Measurements from ENCODE around the gene ZNF777.
A peak's percentile ranks its signal among the peaks of the same experiment; 100 is the strongest.

Gene ZNF777

GRCh38 chr7:149463500-149464161, 2.8 kb upstream of the ZNF777 start:
- no peak for TF ChIP-seq ZFX (IDR thresholded peaks at IDR 0.05)
- no peak for TF ChIP-seq CTCF (conservative IDR thresholded peaks at IDR 0.05)
- no peak overlapping the region for H3K27ac ChIP-seq

- H3K27ac ChIP-seq: no peak overlapping the region
- no peak for TF ChIP-seq CTCF (conservative IDR thresholded peaks at IDR 0.05)
- no peak for TF ChIP-seq ZFX (IDR thresholded peaks at IDR 0.05)
Measured at GRCh38 chr7:149462101-149462520, 1.2 kb upstream of the ZNF777 start.

- H3K27ac ChIP-seq: peak overlapping the region; percentile 56
- TF ChIP-seq ZFX (IDR thresholded peaks at IDR 0.05) (peak; percentile 98), CTCF (conservative IDR thresholded peaks at IDR 0.05) (no peak)
Measured at GRCh38 chr7:149459540-149460452, 1.1 kb downstream of the ZNF777 start.

GRCh38 chr7:149459201-149459539, 1.7 kb downstream of the ZNF777 start:
- peak overlapping the region; percentile 56 for H3K27ac ChIP-seq
- TF ChIP-seq ZFX (IDR thresholded peaks at IDR 0.05): no peak
- TF ChIP-seq CTCF (conservative IDR thresholded peaks at IDR 0.05): no peak

- TF ChIP-seq CTCF (conservative IDR thresholded peaks at IDR 0.05): no peak
- no peak for TF ChIP-seq ZFX (IDR thresholded peaks at IDR 0.05)
- no peak overlapping the region for H3K27ac ChIP-seq
Measured at GRCh38 chr7:149458235-149458634, 2.6 kb downstream of the ZNF777 start.

GRCh38 chr7:149457766-149458165, 3.1 kb downstream of the ZNF777 start:
- no peak overlapping the region for H3K27ac ChIP-seq
- TF ChIP-seq ZFX (IDR thresholded peaks at IDR 0.05) (no peak), CTCF (conservative IDR thresholded peaks at IDR 0.05) (no peak)

Data from C4-2B (cell line).